Pons (tissue), 1 donor: ENCODE measurements around the gene RASL10A.

Experiments
- DNase-seq: peaks from one replicate; pipeline ENCODE4 v3.0.0-alpha.2; 2016; ENCODE audit warnings: low spot score

The RASL10A gene

DNA sequence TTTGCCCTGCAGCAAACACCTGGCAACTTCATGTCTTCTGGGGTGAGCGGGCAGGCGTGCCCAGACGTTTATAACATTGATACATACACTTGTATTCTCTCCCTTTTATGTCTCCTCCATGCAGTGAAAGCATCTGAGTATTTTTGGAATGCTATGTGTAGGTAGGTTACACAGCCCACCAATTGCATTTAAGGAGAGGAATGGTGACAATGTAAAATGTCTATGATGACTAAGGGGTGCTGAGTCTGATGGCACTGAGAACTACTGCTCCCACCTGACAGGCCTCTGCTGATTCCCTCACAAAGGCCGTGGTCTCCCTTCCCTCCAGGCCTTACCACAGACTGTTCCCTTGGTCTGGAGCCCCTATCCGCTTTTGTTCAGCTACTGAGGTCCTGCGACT, 22.9 kb upstream of the RASL10A start:
- no peak for DNase-seq

DNA sequence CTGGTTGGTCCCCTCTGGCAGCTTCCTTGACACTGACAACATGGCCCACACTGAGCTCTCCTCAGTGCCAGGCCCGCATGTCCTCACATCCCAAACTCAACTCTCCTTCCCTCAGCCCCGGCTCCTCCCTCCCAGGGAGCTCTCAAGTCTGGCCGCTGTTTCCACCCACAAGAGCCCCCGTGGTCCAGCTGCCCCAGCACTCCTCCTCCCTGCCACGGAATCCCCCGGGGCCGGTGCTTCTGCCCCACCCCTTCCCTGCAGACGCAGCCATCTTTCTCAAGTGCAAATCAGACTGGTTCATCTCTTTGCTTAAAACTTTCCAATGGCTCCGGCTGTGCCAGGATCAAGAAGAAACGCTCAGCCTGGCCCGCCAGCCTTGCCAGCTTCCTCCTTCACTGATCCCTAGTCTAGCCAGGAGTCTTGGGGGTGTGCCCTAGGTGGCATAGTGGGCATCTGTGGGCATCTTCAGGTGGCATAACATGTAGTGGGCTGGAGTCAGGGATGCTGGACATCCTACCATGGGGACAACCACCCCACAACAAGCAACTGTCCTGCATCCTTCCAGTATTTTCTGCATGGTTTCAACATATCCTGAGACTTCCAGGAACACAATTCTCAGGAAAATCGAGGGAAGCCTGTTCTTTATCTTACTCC, 22.3 kb upstream of the RASL10A start:
- no peak for DNase-seq

GRCh38 chr22:29336751-29337490, 21.4 kb upstream of the RASL10A start:
- DNase-seq: peak; percentile 49

DNA sequence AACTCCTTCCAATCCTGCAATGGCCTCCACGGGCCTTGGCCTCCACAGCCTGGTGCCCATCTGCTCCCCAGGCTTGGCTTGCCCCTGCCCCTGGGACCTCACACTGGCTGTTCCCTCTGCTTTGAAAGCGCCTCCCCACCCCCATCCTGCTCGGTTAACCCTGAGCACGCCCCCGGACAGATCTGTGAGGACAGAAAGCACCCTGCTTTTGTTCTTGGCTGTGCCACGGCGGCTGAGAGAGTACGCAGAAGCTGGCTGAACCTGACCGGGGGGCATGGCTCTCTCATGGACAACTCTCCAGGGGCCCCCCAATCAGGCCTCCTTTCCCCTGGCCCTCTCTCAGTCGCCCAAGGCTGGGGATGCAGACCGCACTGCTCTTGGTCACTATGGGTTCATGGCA, 20.2 kb upstream of the RASL10A start:
- DNase-seq: no peak

DNA sequence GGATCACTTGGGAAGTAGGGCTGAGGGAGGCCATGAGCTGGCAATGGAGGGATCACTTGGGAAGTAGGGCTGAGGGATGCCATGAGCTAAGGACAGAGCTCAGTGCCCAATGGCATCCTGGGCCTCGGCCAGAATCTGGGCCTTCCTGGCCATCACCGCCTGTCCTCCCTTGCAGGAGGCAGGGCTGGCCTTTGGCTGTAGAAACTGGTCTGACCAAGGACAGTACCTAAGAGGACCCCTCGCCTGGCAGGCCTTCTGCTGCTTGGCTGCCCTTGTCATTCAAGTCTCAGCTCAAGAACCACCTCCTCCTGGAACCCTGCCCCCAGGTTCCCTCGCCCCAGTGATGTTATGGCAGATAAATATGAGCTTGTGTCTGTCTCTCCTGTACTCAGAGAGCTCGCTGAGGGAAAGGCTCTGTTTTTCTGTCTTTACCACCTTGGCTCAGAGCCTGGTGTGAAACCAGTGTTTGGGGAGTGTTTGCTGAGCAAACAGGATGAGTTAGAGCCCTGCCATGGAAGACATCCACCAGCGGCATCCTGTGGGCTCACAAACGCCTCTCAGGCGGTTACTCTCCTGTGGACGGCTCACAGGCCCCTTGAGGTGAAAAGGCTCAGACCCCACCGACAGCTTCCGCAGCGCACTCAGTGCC, 19.3 kb upstream of the RASL10A start:
- DNase-seq: no peak

DNA sequence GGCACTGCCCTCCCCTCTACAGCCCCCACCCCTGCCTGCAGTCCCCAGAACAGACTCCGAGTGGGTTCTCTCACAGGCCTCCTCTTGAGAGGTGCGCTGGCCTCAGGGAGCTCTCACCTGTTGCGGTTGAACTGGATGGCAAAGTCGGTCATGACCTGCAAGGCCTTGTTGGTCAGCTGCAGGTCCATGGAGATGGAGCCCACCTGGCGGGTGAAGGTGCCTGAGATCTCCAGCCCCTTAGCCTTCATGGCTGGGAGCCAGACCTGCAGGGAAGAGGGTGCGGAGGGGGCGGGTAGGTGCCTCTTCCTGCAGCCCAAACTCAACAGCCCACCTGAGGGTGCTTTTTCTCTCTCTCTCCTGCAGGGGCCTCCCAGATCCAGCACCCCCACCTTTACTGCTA, 18.7 kb upstream of the RASL10A start:
- no peak for DNase-seq

DNA sequence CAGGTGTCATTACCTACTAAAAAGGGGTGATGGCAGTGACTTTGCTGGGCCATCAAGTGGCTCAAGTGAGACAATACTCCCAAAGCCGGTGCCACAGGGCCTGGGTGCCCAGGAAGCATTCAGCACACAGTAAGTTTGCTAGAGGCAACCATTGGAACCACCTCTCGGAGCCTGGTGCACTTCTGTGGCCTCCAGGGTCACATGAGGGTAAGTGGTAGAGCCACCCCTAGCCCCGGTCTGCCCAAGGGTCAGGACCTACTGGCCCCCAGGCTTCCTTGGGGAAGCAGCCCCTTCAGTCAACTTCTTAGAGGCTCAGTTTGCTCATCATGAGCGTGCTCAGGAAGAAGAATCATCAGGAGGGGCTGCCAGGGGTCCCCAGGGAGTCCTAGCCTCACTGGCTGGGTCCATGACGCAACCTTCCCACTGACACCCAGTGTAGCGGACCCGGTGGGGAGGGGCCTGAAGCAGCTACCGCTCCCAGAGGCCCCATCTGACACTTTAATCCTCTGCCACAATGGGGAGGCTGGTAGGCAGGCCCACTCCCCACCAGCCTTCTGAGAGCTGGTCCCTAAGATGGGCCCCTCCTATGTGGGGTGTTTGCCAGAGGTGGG, 17.5 kb upstream of the RASL10A start:
- DNase-seq: no peak

- no peak for DNase-seq
Observed at GRCh38 chr22:29331658-29332300, 16.3 kb upstream of the RASL10A start.

DNA sequence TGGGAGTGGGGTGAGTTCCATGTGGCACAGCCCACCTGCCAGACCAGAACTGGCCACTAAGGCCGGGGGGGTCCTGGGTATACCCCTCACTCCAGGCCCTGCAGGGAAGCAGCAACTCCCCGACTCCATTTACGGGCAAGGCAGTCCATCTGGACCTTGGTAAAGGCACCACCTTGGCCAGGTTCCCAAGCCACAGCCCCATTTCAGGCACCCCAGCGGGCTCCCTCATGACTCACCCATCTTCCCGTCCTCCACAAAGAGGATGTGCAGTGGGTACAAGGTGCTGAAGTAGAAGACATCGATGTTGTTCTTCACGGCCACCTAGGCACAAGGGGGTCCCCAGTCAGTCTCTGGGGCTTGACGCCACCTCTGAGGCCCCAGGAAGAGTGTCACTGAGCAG, 15.7 kb upstream of the RASL10A start:
- DNase-seq: no peak

- DNase-seq: no peak
Observed at GRCh38 chr22:29330753-29331152, 15.3 kb upstream of the RASL10A start.

GRCh38 chr22:29330291-29330690, 14.8 kb upstream of the RASL10A start:
- DNase-seq: no peak

- no peak for DNase-seq
Observed at GRCh38 chr22:29329581-29329980, 14.1 kb upstream of the RASL10A start.

GRCh38 chr22:29328566-29329500, 13.3 kb upstream of the RASL10A start:
- no peak for DNase-seq

GRCh38 chr22:29328055-29328454, 12.6 kb upstream of the RASL10A start:
- no peak for DNase-seq

GRCh38 chr22:29327089-29327764, 11.7 kb upstream of the RASL10A start:
- no peak for DNase-seq

- no peak for DNase-seq
Observed at GRCh38 chr22:29326481-29326880, 11.0 kb upstream of the RASL10A start.

- DNase-seq: no peak
Observed at GRCh38 chr22:29325785-29326315, 10.4 kb upstream of the RASL10A start.

DNA sequence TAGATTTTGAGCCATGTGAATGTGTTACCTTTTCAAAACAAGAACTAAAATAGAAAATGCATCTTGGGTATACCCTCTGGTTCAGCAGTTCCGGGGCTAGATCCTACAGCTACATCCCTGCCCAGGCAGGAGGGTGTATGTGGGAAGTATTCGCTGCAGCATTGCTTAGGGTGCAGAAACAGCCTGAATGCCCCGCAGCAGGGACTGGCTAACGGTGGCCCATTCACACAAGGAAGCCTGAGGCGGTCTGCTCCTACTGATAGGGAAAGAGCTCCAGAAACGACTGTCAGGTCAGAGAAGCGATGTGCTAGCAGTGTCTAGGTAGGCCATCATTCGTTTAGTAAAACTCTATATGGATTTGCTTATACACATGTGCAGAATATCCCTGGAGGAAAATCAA, 9.9 kb upstream of the RASL10A start:
- DNase-seq: no peak

DNA sequence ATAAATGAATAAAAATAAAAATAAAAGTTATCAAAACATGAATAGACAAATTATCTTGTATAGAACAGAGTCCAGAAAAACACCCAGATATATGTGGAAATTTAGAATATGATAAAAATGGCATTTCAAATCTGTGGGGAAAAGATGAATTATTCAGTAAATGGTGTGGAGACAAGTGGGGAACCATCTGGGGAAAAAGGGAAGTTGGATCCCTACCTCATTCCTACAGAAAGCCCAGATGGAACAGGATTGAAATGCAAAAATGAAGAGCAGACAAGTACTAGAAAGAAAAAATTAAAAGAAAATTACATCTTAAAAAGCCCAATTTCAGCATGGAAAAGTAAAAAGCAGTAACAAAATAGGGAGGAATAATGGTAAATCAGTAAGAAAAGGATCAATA, 8.1 kb upstream of the RASL10A start:
- no peak for DNase-seq

GRCh38 chr22:29320546-29320945, 5.0 kb upstream of the RASL10A start:
- DNase-seq: peak; percentile 42
